Muscle of leg (tissue), 9 donors: ENCODE measurements around the gene KRTAP4-11. TPM values are rescaled to one million over a fixed set of nuclear protein-coding genes. Genes with fewer than 3 reads are reported as not detected.

Experiments
- polyA plus RNA-seq, 8 donors: library from polyadenylated mRNA; unstranded; fragments of 120-200 nt; gene quantifications; one replicate each; pipeline versions ENCODE4 v1.2.1 to v1.2.3, GENCODE V29; 2013; ENCODE audit warnings: inconsistent platforms in 1 of 8, low replicate concordance in 1 of 8; ENCODE audit not compliant: insufficient read length in 8 of 8, insufficient read depth in 1 of 8
- total RNA-seq: library from RNA; stranded (reverse); fragments of 120-200 nt; gene quantifications from one replicate; pipeline ENCODE4 v1.2.4, GENCODE V29; 2013

KRTAP4-11 gene
- total and polyA plus RNA-seq, 9 donors: not detected

Other genes starting within 250 kb of the KRTAP4-11 start
Only the 30 nearest of the 38 such genes appear.
- gene KRT40, start 134.0 kb downstream of the KRTAP4-11 start, total RNA-seq: 11.0 TPM
- gene KRT40, start 134.0 kb downstream of the KRTAP4-11 start, polyA plus RNA-seq: 10 to 100 TPM in 4 of 8 donors, 1 to 10 TPM in 4; 3.7 to 16.2 (median 10.1) TPM
- not detected for gene KRTAP3-3, start 124.2 kb downstream of the KRTAP4-11 start, total RNA-seq
- gene KRTAP3-3, start 124.2 kb downstream of the KRTAP4-11 start, polyA plus RNA-seq: under 1 TPM in 1 of 8 donors, not detected in 7; 0.40 TPM
- 0.18 TPM for gene KRTAP3-2, start 118.5 kb downstream of the KRTAP4-11 start, total RNA-seq
- 1 to 10 TPM in 1 of 8 donors, under 1 TPM in 7; 0.25 to 1.6 (median 0.61) TPM for gene KRTAP3-2, start 118.5 kb downstream of the KRTAP4-11 start, polyA plus RNA-seq
- not detected for gene KRTAP3-1, start 109.2 kb downstream of the KRTAP4-11 start, total RNA-seq
- gene KRTAP3-1, start 109.2 kb downstream of the KRTAP4-11 start, polyA plus RNA-seq: not detected
- gene KRTAP1-5, start 91.2 kb downstream of the KRTAP4-11 start, total RNA-seq: not detected
- gene KRTAP1-5, start 91.2 kb downstream of the KRTAP4-11 start, polyA plus RNA-seq: not detected
- gene KRTAP1-4, start 88.2 kb downstream of the KRTAP4-11 start, total RNA-seq: not detected
- not detected for gene KRTAP1-4, start 88.2 kb downstream of the KRTAP4-11 start, polyA plus RNA-seq
- gene KRTAP1-3, start 83.5 kb downstream of the KRTAP4-11 start, total RNA-seq: not detected
- gene KRTAP1-3, start 83.5 kb downstream of the KRTAP4-11 start, polyA plus RNA-seq: under 1 TPM in 2 of 8 donors, not detected in 6; 0.12 to 0.32 TPM
- gene KRTAP1-1, start 76.9 kb downstream of the KRTAP4-11 start, total RNA-seq: not detected
- not detected for gene KRTAP1-1, start 76.9 kb downstream of the KRTAP4-11 start, polyA plus RNA-seq
- gene KRTAP2-1, start 71.1 kb downstream of the KRTAP4-11 start, total RNA-seq: not detected
- not detected for gene KRTAP2-1, start 71.1 kb downstream of the KRTAP4-11 start, polyA plus RNA-seq
- not detected for gene KRTAP2-2, start 63.1 kb downstream of the KRTAP4-11 start, total RNA-seq
- gene KRTAP2-2, start 63.1 kb downstream of the KRTAP4-11 start, polyA plus RNA-seq: not detected
- not detected for gene KRTAP2-3, start 58.3 kb downstream of the KRTAP4-11 start, total RNA-seq
- not detected for gene KRTAP2-3, start 58.3 kb downstream of the KRTAP4-11 start, polyA plus RNA-seq
- gene KRTAP2-4, start 52.5 kb downstream of the KRTAP4-11 start, total RNA-seq: not detected
- not detected for gene KRTAP2-4, start 52.5 kb downstream of the KRTAP4-11 start, polyA plus RNA-seq
- not detected for gene KRTAP4-7, start 34.2 kb downstream of the KRTAP4-11 start, total RNA-seq
- gene KRTAP4-7, start 34.2 kb downstream of the KRTAP4-11 start, polyA plus RNA-seq: not detected
- gene KRTAP4-8, start 20.2 kb downstream of the KRTAP4-11 start, total RNA-seq: not detected
- gene KRTAP4-8, start 20.2 kb downstream of the KRTAP4-11 start, polyA plus RNA-seq: not detected
- not detected for gene KRTAP4-16, start 16.2 kb downstream of the KRTAP4-11 start, total RNA-seq
- gene KRTAP4-16, start 16.2 kb downstream of the KRTAP4-11 start, polyA plus RNA-seq: not detected
- not detected for gene KRTAP4-9, start 13.0 kb downstream of the KRTAP4-11 start, total RNA-seq
- gene KRTAP4-9, start 13.0 kb downstream of the KRTAP4-11 start, polyA plus RNA-seq: under 1 TPM in 1 of 8 donors, not detected in 7; 0.31 TPM
- not detected for gene KRTAP4-12, start 5.8 kb upstream of the KRTAP4-11 start, total RNA-seq
- gene KRTAP4-12, start 5.8 kb upstream of the KRTAP4-11 start, polyA plus RNA-seq: not detected
- not detected for gene KRTAP4-6, start 22.2 kb upstream of the KRTAP4-11 start, total RNA-seq
- not detected for gene KRTAP4-6, start 22.2 kb upstream of the KRTAP4-11 start, polyA plus RNA-seq
- not detected for gene KRTAP4-5, start 31.5 kb upstream of the KRTAP4-11 start, total RNA-seq
- not detected for gene KRTAP4-5, start 31.5 kb upstream of the KRTAP4-11 start, polyA plus RNA-seq
- not detected for gene KRTAP4-4, start 42.4 kb upstream of the KRTAP4-11 start, total RNA-seq
- gene KRTAP4-4, start 42.4 kb upstream of the KRTAP4-11 start, polyA plus RNA-seq: not detected
- gene KRTAP4-3, start 49.8 kb upstream of the KRTAP4-11 start, total RNA-seq: not detected
- not detected for gene KRTAP4-3, start 49.8 kb upstream of the KRTAP4-11 start, polyA plus RNA-seq
- not detected for gene KRTAP4-2, start 59.8 kb upstream of the KRTAP4-11 start, total RNA-seq
- gene KRTAP4-2, start 59.8 kb upstream of the KRTAP4-11 start, polyA plus RNA-seq: not detected
- gene KRTAP4-1, start 66.5 kb upstream of the KRTAP4-11 start, total RNA-seq: not detected
- gene KRTAP4-1, start 66.5 kb upstream of the KRTAP4-11 start, polyA plus RNA-seq: not detected
- not detected for gene KRTAP9-1, start 71.5 kb upstream of the KRTAP4-11 start, total RNA-seq
- gene KRTAP9-1, start 71.5 kb upstream of the KRTAP4-11 start, polyA plus RNA-seq: not detected
- not detected for gene KRTAP9-2, start 108.3 kb upstream of the KRTAP4-11 start, total RNA-seq
- gene KRTAP9-2, start 108.3 kb upstream of the KRTAP4-11 start, polyA plus RNA-seq: not detected
- not detected for gene KRTAP9-3, start 114.1 kb upstream of the KRTAP4-11 start, total RNA-seq
- gene KRTAP9-3, start 114.1 kb upstream of the KRTAP4-11 start, polyA plus RNA-seq: not detected
- not detected for gene KRTAP9-8, start 119.6 kb upstream of the KRTAP4-11 start, total RNA-seq
- not detected for gene KRTAP9-8, start 119.6 kb upstream of the KRTAP4-11 start, polyA plus RNA-seq
- not detected for gene KRTAP9-4, start 131.3 kb upstream of the KRTAP4-11 start, total RNA-seq
- gene KRTAP9-4, start 131.3 kb upstream of the KRTAP4-11 start, polyA plus RNA-seq: not detected
- not detected for gene KRTAP9-9, start 137.0 kb upstream of the KRTAP4-11 start, total RNA-seq
- not detected for gene KRTAP9-9, start 137.0 kb upstream of the KRTAP4-11 start, polyA plus RNA-seq
- not detected for gene KRTAP9-6, start 147.0 kb upstream of the KRTAP4-11 start, total RNA-seq
- gene KRTAP9-6, start 147.0 kb upstream of the KRTAP4-11 start, polyA plus RNA-seq: under 1 TPM in 5 of 8 donors, not detected in 3; 0.13 to 0.22 (median 0.19) TPM